ENCODE results near the gene FCHO2.

DNA sequence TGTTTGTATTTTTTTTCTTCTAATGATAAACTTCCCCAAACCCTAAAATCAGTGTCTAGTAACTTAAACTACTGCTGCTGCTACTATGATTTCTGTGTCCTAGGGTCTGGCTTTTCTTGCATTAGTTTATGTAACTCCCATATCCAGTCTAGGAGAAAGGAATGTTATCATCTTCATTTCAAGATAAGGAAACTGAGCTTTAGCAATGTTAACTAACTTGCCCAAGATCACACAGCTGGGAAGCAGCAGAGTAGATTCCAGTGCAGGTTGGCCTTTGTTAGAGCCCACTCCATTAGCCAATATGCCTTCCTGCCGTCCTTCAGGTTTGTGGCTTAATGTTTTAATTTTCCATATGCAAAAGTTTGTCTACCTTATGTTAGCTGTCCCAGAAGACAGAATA is 175.0 kb downstream of the FCHO2 start:
- TF ChIP-seq, protein P1, sequence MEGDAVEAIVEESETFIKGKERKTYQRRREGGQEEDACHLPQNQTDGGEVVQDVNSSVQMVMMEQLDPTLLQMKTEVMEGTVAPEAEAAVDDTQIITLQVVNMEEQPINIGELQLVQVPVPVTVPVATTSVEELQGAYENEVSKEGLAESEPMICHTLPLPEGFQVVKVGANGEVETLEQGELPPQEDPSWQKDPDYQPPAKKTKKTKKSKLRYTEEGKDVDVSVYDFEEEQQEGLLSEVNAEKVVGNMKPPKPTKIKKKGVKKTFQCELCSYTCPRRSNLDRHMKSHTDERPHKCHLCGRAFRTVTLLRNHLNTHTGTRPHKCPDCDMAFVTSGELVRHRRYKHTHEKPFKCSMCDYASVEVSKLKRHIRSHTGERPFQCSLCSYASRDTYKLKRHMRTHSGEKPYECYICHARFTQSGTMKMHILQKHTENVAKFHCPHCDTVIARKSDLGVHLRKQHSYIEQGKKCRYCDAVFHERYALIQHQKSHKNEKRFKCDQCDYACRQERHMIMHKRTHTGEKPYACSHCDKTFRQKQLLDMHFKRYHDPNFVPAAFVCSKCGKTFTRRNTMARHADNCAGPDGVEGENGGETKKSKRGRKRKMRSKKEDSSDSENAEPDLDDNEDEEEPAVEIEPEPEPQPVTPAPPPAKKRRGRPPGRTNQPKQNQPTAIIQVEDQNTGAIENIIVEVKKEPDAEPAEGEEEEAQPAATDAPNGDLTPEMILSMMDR (IDR thresholded peaks at IDR 0.05): no peak
- TF ChIP-seq POLR2A (IDR thresholded peaks at IDR 0.05): no peak

Measured in thyroid gland (tissue), 4 donors.